IMR-90 (cell line): ENCODE data around the gene ABHD17B.

Experiments
- BHLHE40 ChIP-seq: fragments of 150-350 bp; IDR thresholded peaks from 2 replicates; pipeline ENCODE4 v1.6.1; 2016; ENCODE audit warnings: mild to moderate bottlenecking, low read depth, low read length
- CEBPB ChIP-seq: IDR thresholded peaks from 2 replicates; pipeline ENCODE4 v1.6.1; 2012; ENCODE audit warnings: low read depth, low read length, improper control_type of control experiment
- CHD1 ChIP-seq: IDR thresholded peaks from 2 replicates; pipeline ENCODE4 v1.6.1; 2012; ENCODE audit warnings: low read depth, low read length, improper control_type of control experiment
- FOS ChIP-seq: fragments of 150-350 bp; IDR thresholded peaks from 2 replicates; pipeline ENCODE4 v1.6.1; 2016; ENCODE audit warnings: low read depth, low read length
- POLR2A ChIP-seq: IDR thresholded peaks from 2 replicates; pipeline ENCODE4 v1.6.1; 2012; ENCODE audit warnings: mild to moderate bottlenecking, low read depth, low read length
- RAD21 ChIP-seq: IDR thresholded peaks from 2 replicates; pipeline ENCODE4 v1.6.1; 2012; ENCODE audit warnings: low read length, improper control_type of control experiment
- RFX5 ChIP-seq: IDR thresholded peaks from 2 replicates; pipeline ENCODE4 v1.8.0; 2012; ENCODE audit warnings: low read depth, mild to moderate bottlenecking, low read length, moderate library complexity
- TF ChIP-seq, protein P1 (sequence below): conservative IDR thresholded peaks from 2 replicates; pipeline ENCODE4 v1.5.1; 2012; ENCODE audit warnings: mild to moderate bottlenecking, low read depth, low read length, improper control_type of control experiment
- TF ChIP-seq, protein P2 (sequence below): fragments of 150-350 bp; IDR thresholded peaks from 2 replicates; pipeline ENCODE4 v1.6.1; 2016; ENCODE audit warnings: low read depth, mild to moderate bottlenecking, low read length, moderate library complexity, borderline replicate concordance

- TF ChIP-seq RAD21 (no peak), POLR2A (no peak), RFX5 (no peak), BHLHE40 (no peak), FOS (no peak), CEBPB (no peak), CHD1 (no peak)
- TF ChIP-seq, protein P1, sequence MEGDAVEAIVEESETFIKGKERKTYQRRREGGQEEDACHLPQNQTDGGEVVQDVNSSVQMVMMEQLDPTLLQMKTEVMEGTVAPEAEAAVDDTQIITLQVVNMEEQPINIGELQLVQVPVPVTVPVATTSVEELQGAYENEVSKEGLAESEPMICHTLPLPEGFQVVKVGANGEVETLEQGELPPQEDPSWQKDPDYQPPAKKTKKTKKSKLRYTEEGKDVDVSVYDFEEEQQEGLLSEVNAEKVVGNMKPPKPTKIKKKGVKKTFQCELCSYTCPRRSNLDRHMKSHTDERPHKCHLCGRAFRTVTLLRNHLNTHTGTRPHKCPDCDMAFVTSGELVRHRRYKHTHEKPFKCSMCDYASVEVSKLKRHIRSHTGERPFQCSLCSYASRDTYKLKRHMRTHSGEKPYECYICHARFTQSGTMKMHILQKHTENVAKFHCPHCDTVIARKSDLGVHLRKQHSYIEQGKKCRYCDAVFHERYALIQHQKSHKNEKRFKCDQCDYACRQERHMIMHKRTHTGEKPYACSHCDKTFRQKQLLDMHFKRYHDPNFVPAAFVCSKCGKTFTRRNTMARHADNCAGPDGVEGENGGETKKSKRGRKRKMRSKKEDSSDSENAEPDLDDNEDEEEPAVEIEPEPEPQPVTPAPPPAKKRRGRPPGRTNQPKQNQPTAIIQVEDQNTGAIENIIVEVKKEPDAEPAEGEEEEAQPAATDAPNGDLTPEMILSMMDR = no peak
- TF ChIP-seq, protein P2, sequence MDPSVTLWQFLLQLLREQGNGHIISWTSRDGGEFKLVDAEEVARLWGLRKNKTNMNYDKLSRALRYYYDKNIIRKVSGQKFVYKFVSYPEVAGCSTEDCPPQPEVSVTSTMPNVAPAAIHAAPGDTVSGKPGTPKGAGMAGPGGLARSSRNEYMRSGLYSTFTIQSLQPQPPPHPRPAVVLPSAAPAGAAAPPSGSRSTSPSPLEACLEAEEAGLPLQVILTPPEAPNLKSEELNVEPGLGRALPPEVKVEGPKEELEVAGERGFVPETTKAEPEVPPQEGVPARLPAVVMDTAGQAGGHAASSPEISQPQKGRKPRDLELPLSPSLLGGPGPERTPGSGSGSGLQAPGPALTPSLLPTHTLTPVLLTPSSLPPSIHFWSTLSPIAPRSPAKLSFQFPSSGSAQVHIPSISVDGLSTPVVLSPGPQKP = no peak
Observed at GRCh38 chr9:71915495-71915894, 4.5 kb upstream of the ABHD17B start.
